H1 (cell line): ENCODE results near the gene ARHGAP21. TPM values are rescaled to one million over a fixed set of nuclear protein-coding genes. Genes with fewer than 3 reads are reported as not detected.

Source experiments
- CTCF ChIA-PET: fragments of 300-600 bp; sonication (Branson Sonifier 250); formaldehyde crosslinking; loops from one replicate; lab custom pipeline; 2021; ENCODE audit not compliant: partially characterized antibody; lab: Charles Lee
- POLR2A ChIA-PET: fragments of 300-600 bp; sonication (Branson Sonifier 250); formaldehyde crosslinking; loops from one replicate; lab custom pipeline; 2021; ENCODE audit warnings: inconsistent platforms; ENCODE audit not compliant: partially characterized antibody; lab: Charles Lee
- DNase-seq, 2 experiments: peaks; one replicate each; pipeline versions ENCODE4 v3.0.0 to v3.0.0-alpha.2; 2010 to 2022; ENCODE audit warnings: low spot score in 2 of 2, low read depth in 1 of 2, mixed read lengths in 1 of 2
- FAIRE-seq: peaks from 2 replicates; lab custom pipeline; 2011; peaks lifted over from hg19 to GRCh38; lab: Jason Lieb, UNC
- H2AFZ ChIP-seq: 2 replicates; pipeline ENCODE4 v1.8.1; 2012; ENCODE audit warnings: low read length, inconsistent platforms
- H2AK5ac ChIP-seq: 2 replicates; pipeline ENCODE4 v1.6.1; 2013; ENCODE audit warnings: low read depth, low read length
- H2BK120ac ChIP-seq: replicated peaks from 2 replicates; pipeline ENCODE3; 2013; ENCODE audit warnings: low read depth, low read length, inconsistent platforms
- H2BK12ac ChIP-seq: 2 replicates; pipeline ENCODE4 v1.6.1; 2013; ENCODE audit warnings: low read depth, low read length
- H2BK15ac ChIP-seq: 2 replicates; pipeline ENCODE4 v1.6.1; 2013; ENCODE audit warnings: low read length
- H2BK20ac ChIP-seq: 2 replicates; pipeline ENCODE4 v1.6.1; 2013; ENCODE audit warnings: low read length
- H2BK5ac ChIP-seq: 2 replicates; pipeline ENCODE4 v1.6.1; 2013; ENCODE audit warnings: low read depth, low read length
- H3K14ac ChIP-seq: 2 replicates; pipeline ENCODE4 v1.6.1; 2013; ENCODE audit warnings: inconsistent platforms; ENCODE audit not compliant: insufficient read length
- H3K18ac ChIP-seq: 2 replicates; pipeline ENCODE4 v1.6.1; 2013; ENCODE audit warnings: low read length; ENCODE audit errors: extremely low read depth
- H3K23ac ChIP-seq: 2 replicates; pipeline ENCODE4 v1.6.1; 2013; ENCODE audit warnings: inconsistent platforms; ENCODE audit not compliant: insufficient read length
- H3K23me2 ChIP-seq: 2 replicates; pipeline ENCODE4 v1.6.1; 2013; ENCODE audit warnings: low read depth, low read length
- H3K27ac ChIP-seq: 2 replicates; pipeline ENCODE4 v1.6.1; 2011; ENCODE audit warnings: low read depth, low read length, inconsistent platforms
- H3K27me3 ChIP-seq, 4 experiments: replicated peaks in 1 of 4; 1 replicate in 1 of 4; 2 replicates in 3 of 4; pipeline versions ENCODE4 v1.6.1 to v1.8.1; 2011 to 2013; ENCODE audit warnings: low read length in 3 of 4, mild to moderate bottlenecking in 3 of 4, inconsistent platforms in 2 of 4, mixed read lengths in 2 of 4, moderate library complexity in 1 of 4; ENCODE audit not compliant: control insufficient read depth in 3 of 4, insufficient read depth in 3 of 4; ENCODE audit errors: extremely low read depth in 1 of 4
- H3K36me3 ChIP-seq, 4 experiments: 2 replicates each; pipeline versions ENCODE4 v1.6.1 to v1.8.1; 2011 to 2013; ENCODE audit warnings: mild to moderate bottlenecking in 4 of 4, low read length in 3 of 4, moderate library complexity in 2 of 4, control low read depth in 1 of 4, inconsistent platforms in 1 of 4; ENCODE audit not compliant: insufficient read depth in 4 of 4, control insufficient read depth in 2 of 4
- H3K4ac ChIP-seq: replicated peaks from 2 replicates; pipeline ENCODE3; 2013; ENCODE audit warnings: low read length, low read depth, mixed read lengths, inconsistent platforms; ENCODE audit not compliant: insufficient read length
- H3K4me1 ChIP-seq, 4 experiments: replicated peaks in 1 of 4; 1 replicate in 1 of 4; 2 replicates in 3 of 4; pipeline versions ENCODE4 v1.6.1 to v1.8.1; 2011 to 2013; ENCODE audit warnings: low read length in 3 of 4, inconsistent platforms in 2 of 4, mixed read lengths in 1 of 4; ENCODE audit not compliant: insufficient read depth in 4 of 4, control insufficient read depth in 3 of 4
- H3K4me2 ChIP-seq, 2 experiments: 2 replicates each; pipeline versions ENCODE4 v1.6.1 to v1.8.1; 2011 to 2013; ENCODE audit warnings: low read depth in 2 of 2, low read length in 2 of 2, control low read depth in 1 of 2, inconsistent platforms in 1 of 2, mild to moderate bottlenecking in 1 of 2; ENCODE audit not compliant: insufficient read depth in 1 of 2
- H3K4me3 ChIP-seq, 4 experiments: fragments of 200-600, 300-600 bp in 1 of 4; sonication (generic), shearing (Covaris generic), sonication (Bioruptor Twin) in 1 of 4; 2 replicates each; pipeline versions ENCODE4 v1.5.1 to v1.8.1; 2011 to 2016; ENCODE audit warnings: low read length in 4 of 4, low read depth in 3 of 4, control low read depth in 2 of 4, inconsistent platforms in 2 of 4, mild to moderate bottlenecking in 2 of 4, mixed read lengths in 1 of 4, moderate library complexity in 1 of 4; ENCODE audit not compliant: insufficient read depth in 2 of 4; ENCODE audit errors: extremely low read depth in 1 of 4
- H3K56ac ChIP-seq: replicated peaks from 2 replicates; pipeline ENCODE3; 2013; ENCODE audit warnings: low read depth, mild to moderate bottlenecking, mixed read lengths, low read length, inconsistent platforms; ENCODE audit not compliant: insufficient read length
- H3K79me1 ChIP-seq: 2 replicates; pipeline ENCODE4 v1.6.1; 2013; ENCODE audit warnings: low read depth, low read length, control low read depth
- H3K79me2 ChIP-seq, 2 experiments: 2 replicates each; pipeline versions ENCODE4 v1.6.1 to v1.8.1; 2012 to 2013; ENCODE audit warnings: low read length in 2 of 2, mild to moderate bottlenecking in 2 of 2, inconsistent platforms in 1 of 2; ENCODE audit not compliant: insufficient read depth in 2 of 2, control insufficient read depth in 1 of 2
- H3K9ac ChIP-seq, 4 experiments: replicated peaks in 1 of 4; 1 replicate in 1 of 4; 2 replicates in 3 of 4; pipeline versions ENCODE4 v1.6.1 to v1.8.1; 2011 to 2013; ENCODE audit warnings: low read depth in 3 of 4, low read length in 3 of 4, control low read depth in 2 of 4, mild to moderate bottlenecking in 2 of 4, moderate library complexity in 2 of 4, inconsistent platforms in 1 of 4; ENCODE audit errors: extremely low read depth in 1 of 4
- H3K9me3 ChIP-seq, 2 experiments: 2 replicates each; pipeline versions ENCODE4 v1.6.1 to v1.8.1; 2012 to 2013; ENCODE audit warnings: mild to moderate bottlenecking in 2 of 2, moderate library complexity in 2 of 2, control low read depth in 1 of 2, inconsistent platforms in 1 of 2, low read depth in 1 of 2, low read length in 1 of 2, mixed read lengths in 1 of 2; ENCODE audit not compliant: insufficient read depth in 2 of 2
- H4K20me1 ChIP-seq, 2 experiments: replicated peaks in 1 of 2; 2 replicates each; pipeline versions ENCODE3 to v1.8.1; 2011 to 2013; ENCODE audit warnings: inconsistent platforms in 2 of 2, low read length in 2 of 2, mild to moderate bottlenecking in 1 of 2; ENCODE audit not compliant: insufficient read depth in 2 of 2, control insufficient read depth in 1 of 2
- H4K5ac ChIP-seq: 2 replicates; pipeline ENCODE4 v1.6.1; 2013; ENCODE audit warnings: low read length, low read depth, mixed read lengths, inconsistent platforms; ENCODE audit not compliant: insufficient read length
- H4K8ac ChIP-seq: 2 replicates; pipeline ENCODE4 v1.8.0; 2013; ENCODE audit warnings: mild to moderate bottlenecking, moderate library complexity, low read length, inconsistent platforms; ENCODE audit not compliant: insufficient read depth; ENCODE audit errors: extremely low read depth
- H4K91ac ChIP-seq: replicated peaks from 2 replicates; pipeline ENCODE3; 2013; ENCODE audit warnings: low read length, mixed read lengths, inconsistent platforms; ENCODE audit not compliant: insufficient read length
- GABPA ChIP-seq: IDR thresholded peaks from 2 replicates; pipeline ENCODE4 v1.6.1; 2011; ENCODE audit warnings: mild to moderate bottlenecking, low read length, moderate library complexity, borderline replicate concordance; ENCODE audit not compliant: insufficient read depth
- RAD21 ChIP-seq, 2 experiments: IDR thresholded peaks in 1 of 2; conservative IDR thresholded peaks in 1 of 2; 2 replicates each; pipeline ENCODE4 v1.6.1; 2011; ENCODE audit warnings: low read depth in 2 of 2, low read length in 2 of 2, improper control_type of control experiment in 1 of 2, inconsistent platforms in 1 of 2, mild to moderate bottlenecking in 1 of 2, moderate library complexity in 1 of 2
- WGBS, 2 experiments: shearing (Covaris generic) in 1 of 2; methylation state at CpG; one replicate each; pipeline versions ENCODE4 v1.1.6 to v1.1.7; 2013 to 2015; ENCODE audit warnings: low lambda C conversion rate in 2 of 2, mixed read lengths in 2 of 2, inconsistent platforms in 1 of 2, low coverage in 1 of 2, missing lambda C conversion rate in 1 of 2; ENCODE audit not compliant: insufficient replicate concordance in 2 of 2, insufficient coverage in 1 of 2, insufficient read length in 1 of 2; ENCODE audit errors: extremely low coverage in 1 of 2, missing lambda C conversion rate in 1 of 2; 5-methylcytosine and 5-hydroxymethylcytosine counted together
- polyA plus RNA-seq, 7 experiments: library from polyadenylated mRNA; depleted of rRNA in 3 of 7; stranded (reverse) in 5 of 7; unstranded in 2 of 7; fragments of >200 nt in 5 of 7; fragments of 200-250 nt in 2 of 7; gene quantifications; 1 replicate in 5 of 7; 2 replicates in 1 of 7; 4 replicates in 1 of 7; pipeline versions ENCODE4 v1.2.1 to v1.2.3, GENCODE V29; 2011 to 2013; ENCODE audit warnings: missing spikeins in 2 of 7, mixed read lengths in 2 of 7
- total RNA-seq: library from RNA; stranded (reverse); fragmentation: NEBNext Ultra II Directional; extraction: Animal tissue kit (Norgen Biotek cat#: 25700); gene quantifications from 2 replicates; pipeline ENCODE4 v1.2.1, GENCODE V29; 2021

ARHGAP21 gene
- total and polyA plus RNA-seq, 2 of the 8 experiments (the other 6 are each of a cell fraction or from before 2014, with no cell fraction given), result 14.4 to 35.3 TPM

GRCh38 chr10:24711465-24711864 is 12.2 kb downstream of the ARHGAP21 start:
- Histone ChIP-seq H3K79me2 (peaks cover 0 to 89% of the 10 kb centered on the region in 2 experiments; a peak in 3 of 4 replicates), H3K27ac (no peak overlapping the region), H4K20me1 (peaks cover 0 to 7% of the 10 kb centered on the region in 2 experiments), H3K14ac (no peak overlapping the region), H4K8ac (no peak overlapping the region), H3K36me3 (no peaks in the 10 kb centered on the region), H3K4ac (no peak overlapping the region), H3K56ac (no peak overlapping the region), H2BK120ac (no peak overlapping the region), H3K23ac (no peak overlapping the region), H3K4me1 (peaks cover 2 to 5% (median 4%) of the 10 kb centered on the region in 4 experiments), H3K4me3 (no peak overlapping the region), H2AK5ac (no peak overlapping the region), H2AFZ (no peak overlapping the region), H4K91ac (no peak overlapping the region), H3K23me2 (no peaks in the 10 kb centered on the region), H3K79me1 (no peaks in the 10 kb centered on the region), H3K27me3 (no peaks in the 10 kb centered on the region), H3K4me2 (no peak overlapping the region), H2BK20ac (no peak overlapping the region), H2BK5ac (no peak overlapping the region), H3K18ac (no peak overlapping the region), H2BK12ac (no peak overlapping the region), H3K9ac (no peak overlapping the region), H3K9me3 (no peaks in the 10 kb centered on the region), H2BK15ac (no peak overlapping the region), H4K5ac (no peak overlapping the region)
- FAIRE-seq (no peak), DNase-seq (no peak)
- ChIA-PET CTCF (no interaction called here), POLR2A (no interaction called here)
- 82% methylated on average over 2 of the region's 2 CpGs; no CpG with 5 or more reads in 1 of the 2 experiments for WGBS, 2 experiments
- TF ChIP-seq RAD21 (IDR thresholded peaks at IDR 0.05 in 1 of 2, conservative IDR thresholded peaks at IDR 0.05 in 1 of 2; ENCODE audit: low read depth in 2 of 2, low read length in 2 of 2) (no peak), GABPA (no peak)
